Upper lobe of right lung (tissue), 1 donor: ENCODE results near the gene FHOD3. TPM values are rescaled to one million over a fixed set of nuclear protein-coding genes. Genes with fewer than 3 reads are reported as not detected.

Experiments used
- ATAC-seq: fragments of 200-7000 bp; cut with Tn5 transposase; one replicate; pipeline ENCODE4 v1.9.1; 2020; ENCODE audit warnings: mild to moderate bottlenecking, moderate library complexity
- DNase-seq: peaks from one replicate; pipeline ENCODE4 v3.0.0-alpha.2; 2020
- H3K27ac ChIP-seq: fragments of 200-600 bp; one replicate; pipeline ENCODE4 v1.8.0; 2022
- H3K27me3 ChIP-seq: fragments of 200-600 bp; one replicate; pipeline ENCODE4 v1.8.0; 2022; ENCODE audit warnings: mild to moderate bottlenecking
- H3K36me3 ChIP-seq: fragments of 200-600 bp; one replicate; pipeline ENCODE4 v1.8.0; 2022
- H3K4me1 ChIP-seq: fragments of 200-600 bp; one replicate; pipeline ENCODE4 v1.8.0; 2022
- H3K4me3 ChIP-seq: fragments of 200-600 bp; one replicate; pipeline ENCODE4 v1.8.0; 2022; ENCODE audit warnings: mild to moderate bottlenecking
- H3K9me3 ChIP-seq: fragments of 200-600 bp; one replicate; pipeline ENCODE4 v1.8.0; 2022
- intact Hi-C: fragments of 100-400 bp; cut with DNase I; formaldehyde crosslinking; loops from one replicate; pipeline ENCODE4 v1.11.0; 2022
- total RNA-seq: library from RNA; stranded (reverse); fragmentation: NEBNext Ultra II Directional; extraction: Animal tissue kit (Norgen Biotek cat#: 25700); gene quantifications from one replicate; pipeline ENCODE4 v1.2.1, GENCODE V29; 2021
- TF ChIP-seq, protein P1 (sequence below): fragments of 200-600 bp; IDR thresholded peaks from one replicate; pipeline ENCODE4 v1.8.0; 2022; ENCODE audit warnings: antibody characterized with exemption
- donor health status: DM: no; HTN: yes; CAD: no; lungs with severe emphysema.

FHOD3 gene
- total RNA-seq, 1 donor from 2014 or later = 1.9 TPM

DNA sequence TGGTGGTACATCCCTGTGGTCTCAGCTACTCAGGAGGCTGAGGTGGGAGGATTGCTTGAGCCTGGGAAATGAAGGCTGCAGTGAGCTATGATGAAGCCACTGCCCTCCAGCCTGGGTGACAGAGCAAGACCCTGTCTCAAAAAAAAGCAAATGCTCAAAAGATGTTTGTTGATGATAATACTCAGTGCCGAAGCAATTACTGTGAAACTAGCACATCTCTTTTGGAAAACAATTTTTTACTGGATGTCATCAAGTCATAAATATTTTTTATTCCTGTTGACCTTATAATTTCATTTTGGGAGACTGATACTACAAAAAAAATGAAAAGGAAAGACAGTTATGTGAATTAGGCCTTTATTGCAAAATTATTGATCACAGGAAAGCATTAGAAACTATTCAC, 34.5 kb upstream of the FHOD3 start:
- Histone ChIP-seq H3K4me1 (no peaks in the 10 kb centered on the region), H3K9me3 (no peaks in the 10 kb centered on the region), H3K4me3 (no peak overlapping the region), H3K36me3 (no peaks in the 10 kb centered on the region), H3K27me3 (no peaks in the 10 kb centered on the region), H3K27ac (no peak overlapping the region)
- intact Hi-C loops = no loop called here
- TF ChIP-seq, protein P1, sequence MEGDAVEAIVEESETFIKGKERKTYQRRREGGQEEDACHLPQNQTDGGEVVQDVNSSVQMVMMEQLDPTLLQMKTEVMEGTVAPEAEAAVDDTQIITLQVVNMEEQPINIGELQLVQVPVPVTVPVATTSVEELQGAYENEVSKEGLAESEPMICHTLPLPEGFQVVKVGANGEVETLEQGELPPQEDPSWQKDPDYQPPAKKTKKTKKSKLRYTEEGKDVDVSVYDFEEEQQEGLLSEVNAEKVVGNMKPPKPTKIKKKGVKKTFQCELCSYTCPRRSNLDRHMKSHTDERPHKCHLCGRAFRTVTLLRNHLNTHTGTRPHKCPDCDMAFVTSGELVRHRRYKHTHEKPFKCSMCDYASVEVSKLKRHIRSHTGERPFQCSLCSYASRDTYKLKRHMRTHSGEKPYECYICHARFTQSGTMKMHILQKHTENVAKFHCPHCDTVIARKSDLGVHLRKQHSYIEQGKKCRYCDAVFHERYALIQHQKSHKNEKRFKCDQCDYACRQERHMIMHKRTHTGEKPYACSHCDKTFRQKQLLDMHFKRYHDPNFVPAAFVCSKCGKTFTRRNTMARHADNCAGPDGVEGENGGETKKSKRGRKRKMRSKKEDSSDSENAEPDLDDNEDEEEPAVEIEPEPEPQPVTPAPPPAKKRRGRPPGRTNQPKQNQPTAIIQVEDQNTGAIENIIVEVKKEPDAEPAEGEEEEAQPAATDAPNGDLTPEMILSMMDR = no peak
- ATAC-seq (no peak), DNase-seq (no peak)

DNA sequence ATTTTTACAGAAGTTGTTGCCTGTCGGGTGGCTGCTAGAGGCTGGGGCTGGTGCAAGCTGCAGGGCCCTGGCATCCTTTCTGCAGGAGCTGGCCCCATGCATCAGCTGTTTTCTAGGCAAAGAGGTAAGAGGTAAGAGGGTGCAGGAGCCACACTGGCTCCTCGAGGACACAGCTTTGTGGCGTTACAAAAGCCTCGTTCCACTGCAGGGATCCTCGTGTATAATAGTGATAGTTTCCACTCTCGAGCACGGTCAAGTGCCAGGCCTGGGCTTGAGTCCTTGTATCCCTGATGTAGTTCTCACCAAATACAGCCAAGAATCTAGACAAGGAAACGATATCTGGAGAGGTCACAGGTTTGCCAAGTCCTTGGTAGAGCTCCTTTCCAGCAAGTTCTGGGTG, 33.2 kb upstream of the FHOD3 start:
- Histone ChIP-seq H3K4me1 (no peaks in the 10 kb centered on the region), H3K27ac (no peak overlapping the region), H3K36me3 (no peaks in the 10 kb centered on the region), H3K4me3 (no peak overlapping the region), H3K9me3 (no peaks in the 10 kb centered on the region), H3K27me3 (no peaks in the 10 kb centered on the region)
- intact Hi-C loops = no loop called here
- ATAC-seq (peak; percentile 30), DNase-seq (no peak)
- TF ChIP-seq, protein P1 = no peak

DNA sequence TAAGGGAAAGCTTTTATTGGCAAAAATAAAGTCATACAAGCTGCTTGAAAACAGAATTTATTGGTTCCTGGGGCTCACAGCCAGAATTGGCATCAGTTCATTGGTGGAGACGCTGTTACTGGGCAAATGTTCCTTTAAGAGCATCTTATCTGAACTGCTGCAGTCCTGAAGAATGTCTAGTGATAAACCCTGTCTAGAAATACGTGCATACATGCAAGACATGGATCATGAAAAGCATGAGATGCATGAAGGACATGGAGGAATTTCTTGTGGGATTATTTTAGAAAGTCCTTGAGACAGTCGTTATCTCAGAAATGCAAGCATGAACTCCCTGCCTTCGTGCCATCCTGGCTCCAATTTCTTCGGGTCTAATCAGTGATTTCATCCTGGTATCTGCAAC, 32.5 kb upstream of the FHOD3 start:
- Histone ChIP-seq H3K4me1 (no peaks in the 10 kb centered on the region), H3K9me3 (no peaks in the 10 kb centered on the region), H3K27me3 (no peaks in the 10 kb centered on the region), H3K36me3 (no peaks in the 10 kb centered on the region), H3K4me3 (no peak overlapping the region), H3K27ac (no peak overlapping the region)
- DNase-seq (no peak), ATAC-seq (peak; percentile 58)
- intact Hi-C loops = no loop called here
- TF ChIP-seq, protein P1 = no peak

DNA sequence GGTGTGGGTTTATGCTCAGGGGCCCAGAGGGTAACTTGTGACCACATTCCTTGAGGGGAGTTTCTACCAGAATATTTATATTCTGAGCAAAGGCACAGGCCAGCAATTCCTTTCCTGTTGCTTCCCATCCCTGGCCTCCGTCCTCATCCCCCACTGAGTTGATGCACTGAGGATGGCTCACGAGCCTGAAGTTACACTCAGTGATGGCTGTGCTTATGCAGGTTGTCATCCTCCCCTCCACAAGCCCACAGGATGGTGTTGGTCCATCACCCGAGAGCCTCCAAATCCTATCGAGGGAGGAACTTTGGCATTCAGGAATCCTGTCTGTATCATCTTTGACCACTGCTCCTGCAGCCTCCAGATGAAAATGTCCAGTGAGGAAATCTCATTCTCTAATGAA, 28.4 kb upstream of the FHOD3 start:
- Histone ChIP-seq H3K4me1 (no peaks in the 10 kb centered on the region), H3K27ac (no peak overlapping the region), H3K4me3 (no peak overlapping the region), H3K27me3 (no peaks in the 10 kb centered on the region), H3K9me3 (no peaks in the 10 kb centered on the region), H3K36me3 (no peaks in the 10 kb centered on the region)
- ATAC-seq = no peak
- TF ChIP-seq, protein P1 = no peak
- no peak for DNase-seq
- intact Hi-C loops = no loop called here

DNA sequence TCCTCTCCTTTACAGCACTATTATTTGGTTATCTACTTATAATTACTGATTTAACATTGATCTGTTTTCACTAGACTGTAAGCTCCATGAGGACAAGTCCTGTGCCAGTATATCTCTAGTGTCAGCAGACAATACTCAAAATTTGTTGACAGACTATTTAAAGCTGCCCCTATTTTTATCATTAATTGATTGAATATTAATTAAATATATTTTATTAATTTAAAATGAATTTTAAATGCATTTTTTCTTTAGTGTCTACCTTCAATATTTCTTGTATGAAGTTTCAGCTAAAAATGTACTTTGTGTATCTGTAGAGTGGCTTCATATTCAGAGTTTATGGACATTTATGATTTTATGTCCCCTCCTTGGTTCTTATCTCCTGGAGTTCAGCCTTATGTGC, 26.4 kb upstream of the FHOD3 start:
- ATAC-seq (no peak), DNase-seq (no peak)
- TF ChIP-seq, protein P1 = no peak
- Histone ChIP-seq H3K27me3 (no peaks in the 10 kb centered on the region), H3K4me1 (no peaks in the 10 kb centered on the region), H3K36me3 (no peaks in the 10 kb centered on the region), H3K4me3 (no peak overlapping the region), H3K9me3 (no peaks in the 10 kb centered on the region), H3K27ac (no peak overlapping the region)
- intact Hi-C loops = no loop called here

DNA sequence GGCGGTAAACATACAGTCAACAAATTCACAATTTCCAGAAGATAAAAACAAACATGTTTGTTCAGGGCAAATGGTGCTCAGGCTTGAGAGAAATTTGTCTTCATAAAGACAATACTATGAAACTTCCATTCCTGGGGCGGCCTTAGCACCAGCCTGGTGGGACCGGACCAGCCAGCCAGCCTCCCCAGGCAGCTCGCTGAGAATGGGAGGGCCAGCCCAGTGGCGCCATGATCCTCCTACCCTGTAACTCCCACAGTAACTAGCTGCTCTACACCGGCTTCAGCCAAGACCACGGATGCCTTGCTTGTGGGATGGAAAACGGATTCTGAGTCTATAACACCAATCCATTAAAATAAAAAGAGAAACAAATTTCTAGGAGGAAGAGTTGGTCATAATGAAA, 24.2 kb upstream of the FHOD3 start:
- Histone ChIP-seq H3K36me3 (no peaks in the 10 kb centered on the region), H3K9me3 (no peaks in the 10 kb centered on the region), H3K4me3 (no peak overlapping the region), H3K27ac (no peak overlapping the region), H3K4me1 (no peaks in the 10 kb centered on the region), H3K27me3 (no peaks in the 10 kb centered on the region)
- intact Hi-C loops = no loop called here
- no peak for ATAC-seq
- TF ChIP-seq, protein P1 = no peak
- no peak for DNase-seq
